Skin of body (tissue), 2 donors: ENCODE results near the gene GULP1. TPM values are rescaled to one million over a fixed set of nuclear protein-coding genes. Genes with fewer than 3 reads are reported as not detected.
"Not testable (repeated sequence)": the region's sequence is repeated elsewhere in the genome, so short reads cannot be mapped to it uniquely, and the experiment has no call there.

Source experiments
- DNase-seq: peaks from one replicate; lab custom pipeline; 2025; lab: John Stamatoyannopoulos, UW
- total RNA-seq: library from RNA; depleted of rRNA; stranded (reverse); fragments of >200 nt; gene quantifications from one replicate; pipeline ENCODE4 v1.2.3, GENCODE V29; 2014

Gene GULP1, protein sequence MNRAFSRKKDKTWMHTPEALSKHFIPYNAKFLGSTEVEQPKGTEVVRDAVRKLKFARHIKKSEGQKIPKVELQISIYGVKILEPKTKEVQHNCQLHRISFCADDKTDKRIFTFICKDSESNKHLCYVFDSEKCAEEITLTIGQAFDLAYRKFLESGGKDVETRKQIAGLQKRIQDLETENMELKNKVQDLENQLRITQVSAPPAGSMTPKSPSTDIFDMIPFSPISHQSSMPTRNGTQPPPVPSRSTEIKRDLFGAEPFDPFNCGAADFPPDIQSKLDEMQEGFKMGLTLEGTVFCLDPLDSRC
- total RNA-seq = 56.8 TPM

- DNase-seq = peak; percentile 63
Measured at GRCh38 chr2:188291617-188292347, at the start of gene GULP1. GULP1 (plus strand) TSS chr2:188291874; CDS start chr2:188477703, 185,829 bp downstream.

DNA sequence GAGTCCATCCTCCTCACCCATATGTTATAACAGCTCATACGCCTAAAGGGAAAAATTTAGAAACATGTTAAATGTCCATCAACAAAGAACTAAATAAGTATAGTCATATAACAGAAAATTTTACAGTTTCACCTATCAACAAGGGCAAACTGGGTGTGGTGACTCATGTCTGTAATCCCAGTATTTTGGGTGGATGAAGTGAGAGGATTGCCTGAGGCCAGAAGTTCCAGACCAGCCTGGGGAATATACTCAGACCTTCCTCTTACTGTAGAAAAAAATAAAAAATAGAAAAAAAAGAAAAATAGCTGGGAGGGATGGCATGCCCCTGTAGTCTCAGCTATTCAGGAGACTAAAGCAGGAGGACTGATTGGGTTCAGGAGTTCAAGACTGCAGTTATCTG is 48.3 kb upstream of the GULP1 start:
- no peak for DNase-seq

DNA sequence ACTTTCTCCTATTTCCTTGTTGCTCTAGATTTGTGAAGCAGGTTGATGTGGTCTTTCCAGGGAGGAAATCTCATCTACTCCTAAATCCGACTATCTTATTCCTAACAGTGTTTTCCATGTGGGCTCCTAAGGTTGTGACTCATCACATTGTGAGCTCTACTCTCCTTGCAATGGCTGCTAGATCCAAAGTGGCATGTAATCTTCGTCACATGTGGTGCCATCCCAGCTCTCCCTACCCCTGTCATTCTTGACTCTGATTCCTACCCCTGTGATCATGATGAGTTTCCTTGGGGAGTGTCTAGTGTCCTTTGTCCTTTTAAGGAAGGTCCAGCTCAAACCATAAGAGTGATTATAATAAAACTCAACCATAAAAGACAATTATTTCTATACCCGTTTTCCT is 47.3 kb upstream of the GULP1 start:
- DNase-seq = no peak

- no peak for DNase-seq
Measured at GRCh38 chr2:188245230-188245629, 46.4 kb upstream of the GULP1 start.

GRCh38 chr2:188248513-188248912 is 43.2 kb upstream of the GULP1 start:
- no peak for DNase-seq

DNA sequence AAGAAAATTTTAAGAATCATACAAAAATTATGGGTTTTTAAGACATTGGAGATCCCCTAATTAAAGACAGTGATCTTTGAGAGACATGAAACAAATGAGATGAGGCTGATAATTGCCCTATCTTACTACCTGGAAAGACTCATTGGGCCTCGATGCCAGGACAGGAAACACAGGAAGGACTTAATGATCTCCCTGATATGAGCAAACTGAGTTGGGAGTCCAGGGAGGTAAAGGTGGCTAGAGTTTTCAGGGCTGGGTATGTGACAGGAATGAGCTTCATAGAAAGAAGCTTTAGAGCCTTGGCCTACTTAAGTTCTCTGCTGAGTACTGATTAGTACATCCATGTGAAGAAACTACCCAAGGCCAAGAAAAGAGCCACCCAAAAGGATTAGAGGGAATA is 40.6 kb upstream of the GULP1 start:
- no peak for DNase-seq

- DNase-seq = no peak
Measured at GRCh38 chr2:188256420-188256819, 35.3 kb upstream of the GULP1 start.

DNA sequence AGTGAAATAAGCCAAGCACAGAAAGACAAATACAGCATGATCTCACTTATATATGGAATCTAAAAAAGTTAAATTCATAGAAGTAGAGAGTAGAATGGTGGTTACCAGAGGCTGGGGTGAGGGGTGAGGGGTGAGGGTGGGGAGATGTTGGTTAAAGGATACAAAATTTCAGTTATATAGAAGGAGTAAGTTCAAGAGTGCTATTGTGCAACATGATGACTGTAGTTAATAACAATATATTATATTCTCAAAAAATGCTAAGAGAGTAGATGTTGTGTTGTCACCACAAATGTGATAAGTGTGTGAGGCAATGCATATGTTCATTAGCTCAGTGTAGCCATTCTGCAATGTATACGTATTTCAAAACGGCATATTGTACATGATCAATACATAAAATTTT is 26.4 kb upstream of the GULP1 start:
- no peak for DNase-seq

- DNase-seq = no peak
Measured at GRCh38 chr2:188267776-188268175, 23.9 kb upstream of the GULP1 start.

- no peak for DNase-seq
Measured at GRCh38 chr2:188269004-188269403, 22.7 kb upstream of the GULP1 start.

GRCh38 chr2:188272121-188272520 is 19.6 kb upstream of the GULP1 start:
- no peak for DNase-seq

GRCh38 chr2:188274274-188274673 is 17.4 kb upstream of the GULP1 start:
- DNase-seq = no peak

DNA sequence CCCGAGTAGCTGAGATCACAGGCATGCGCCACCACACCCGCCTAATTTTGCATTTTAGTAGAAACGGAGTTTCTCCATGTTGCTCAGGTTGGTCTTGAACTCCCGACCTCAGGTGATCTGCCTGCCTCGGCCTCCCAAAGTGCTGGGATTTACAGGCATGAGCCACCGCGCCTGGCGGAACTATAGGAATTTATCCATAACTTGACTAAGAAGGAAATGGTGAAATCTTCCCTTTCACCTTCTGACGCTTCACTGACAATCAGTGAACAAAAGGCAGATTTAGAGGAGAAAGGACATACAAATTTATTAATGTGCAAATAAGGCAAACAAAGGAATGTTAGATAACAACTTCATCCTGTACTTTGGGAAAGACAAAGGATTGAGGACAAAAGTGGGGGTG is 15.4 kb upstream of the GULP1 start:
- no peak for DNase-seq

GRCh38 chr2:188277786-188278185 is 13.9 kb upstream of the GULP1 start:
- no peak for DNase-seq

DNA sequence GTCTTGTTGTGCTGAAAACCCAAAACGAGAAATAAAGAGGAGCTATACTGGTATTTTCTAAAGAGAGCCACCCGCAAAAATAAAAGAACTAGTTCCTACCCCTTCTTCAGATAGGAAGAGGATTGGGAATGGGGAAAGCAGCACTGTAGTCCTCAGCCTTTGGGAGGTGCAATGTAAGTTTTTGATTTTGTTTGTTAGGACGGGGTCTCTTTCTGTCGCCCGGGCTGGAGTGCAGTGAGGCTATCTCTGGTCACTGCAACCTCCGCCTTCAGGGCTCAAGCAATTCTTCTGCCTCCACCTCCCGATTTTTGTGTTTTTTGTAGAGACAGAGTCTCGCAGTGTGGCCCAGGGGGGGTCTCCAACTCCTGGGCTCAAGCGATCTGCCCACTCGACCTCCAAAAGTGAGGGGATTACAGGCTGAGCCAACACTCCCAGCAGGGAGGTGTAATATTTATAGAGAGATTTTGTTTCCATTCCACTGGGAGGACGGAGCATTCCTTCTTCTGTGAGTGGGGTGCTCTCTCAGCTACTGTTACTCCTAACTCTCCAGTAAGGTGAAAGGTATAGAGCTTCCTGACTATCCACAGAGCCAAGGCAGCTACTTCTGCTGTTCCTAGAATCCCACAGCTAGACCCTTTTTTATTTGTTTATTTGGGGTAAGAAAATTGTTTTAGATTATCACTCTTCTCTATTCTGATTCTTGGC is 13.1 kb upstream of the GULP1 start:
- DNase-seq = no peak

GRCh38 chr2:188279093-188279445 is 12.6 kb upstream of the GULP1 start:
- no peak for DNase-seq

DNA sequence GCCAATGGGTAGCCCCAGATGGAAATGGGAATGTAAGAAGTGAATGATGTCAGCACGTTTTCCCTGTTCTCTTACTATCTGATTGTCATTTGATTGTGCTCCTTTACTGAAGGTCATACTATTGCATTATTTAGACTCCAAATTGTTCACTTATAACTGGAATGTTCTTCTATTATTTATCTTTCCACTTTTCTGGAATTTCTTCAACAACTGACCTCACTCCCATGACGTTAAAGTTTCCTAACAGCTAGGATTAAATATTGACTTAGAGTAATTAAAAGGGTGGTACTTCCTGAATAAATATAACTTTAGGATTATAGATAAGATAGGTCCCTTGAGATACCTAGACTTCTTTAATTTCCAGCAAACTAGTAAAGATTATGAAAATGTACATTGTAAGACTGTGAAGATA is 10.9 kb upstream of the GULP1 start:
- no peak for DNase-seq

DNA sequence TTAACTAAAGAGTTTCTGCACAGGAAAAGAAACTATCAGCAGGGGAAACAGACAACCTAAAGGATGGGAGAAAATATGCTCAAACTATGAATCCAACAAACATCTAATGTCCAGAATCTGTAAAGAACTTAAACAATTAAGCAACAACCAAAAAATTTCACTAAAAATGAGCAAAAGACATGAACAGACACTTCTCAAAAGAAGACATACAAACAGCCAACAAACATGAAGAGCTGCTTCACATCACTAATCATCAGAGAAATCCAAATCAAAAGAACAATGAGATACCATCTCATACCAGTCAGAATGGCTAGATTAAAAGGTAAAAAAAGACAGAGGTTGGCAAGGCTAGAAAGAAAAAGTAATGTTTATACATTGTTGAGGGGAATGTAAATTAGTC is 8.8 kb upstream of the GULP1 start:
- no peak for DNase-seq

- DNase-seq = not testable (repeated sequence)
Measured at GRCh38 chr2:188284251-188284650, 7.4 kb upstream of the GULP1 start.

GRCh38 chr2:188285049-188285448 is 6.6 kb upstream of the GULP1 start:
- no peak for DNase-seq

- DNase-seq = no peak
Measured at GRCh38 chr2:188285774-188286173, 5.9 kb upstream of the GULP1 start.

GRCh38 chr2:188291142-188291616 is 495 bp upstream of the GULP1 start:
- DNase-seq = no peak
